LNCaP clone FGC (cell line): ENCODE results near the gene LRP11.

Experiments
- DNase-seq: peaks from one replicate; pipeline ENCODE4 v3.0.0-alpha.2; 2011; ENCODE audit warnings: low read depth
- H3K4me3 ChIP-seq: 2 replicates; pipeline ENCODE4 v1.5.1; 2011; ENCODE audit warnings: mild to moderate bottlenecking, low read depth, low read length, control low read depth
- CTCF ChIP-seq: IDR thresholded peaks from 2 replicates; pipeline ENCODE4 v1.5.1; 2012; ENCODE audit warnings: mild to moderate bottlenecking; ENCODE audit not compliant: control insufficient read depth, insufficient read depth; ENCODE audit errors: extremely low read depth

Gene LRP11

GRCh38 chr6:149783551-149783950, 80.6 kb downstream of the LRP11 start:
- no peak for TF ChIP-seq CTCF
- no peak overlapping the region for H3K4me3 ChIP-seq
- no peak for DNase-seq

GRCh38 chr6:149782337-149782736, 81.8 kb downstream of the LRP11 start:
- DNase-seq: no peak
- TF ChIP-seq CTCF: no peak
- no peak overlapping the region for H3K4me3 ChIP-seq

- no peak overlapping the region for H3K4me3 ChIP-seq
- no peak for DNase-seq
- no peak for TF ChIP-seq CTCF
Measured at GRCh38 chr6:149781715-149782114, 82.4 kb downstream of the LRP11 start.

GRCh38 chr6:149779644-149779963, 84.6 kb downstream of the LRP11 start:
- no peak for DNase-seq
- no peak overlapping the region for H3K4me3 ChIP-seq
- no peak for TF ChIP-seq CTCF

- TF ChIP-seq CTCF: no peak
- DNase-seq: no peak
- H3K4me3 ChIP-seq: no peak overlapping the region
Measured at GRCh38 chr6:149777624-149778023, 86.5 kb downstream of the LRP11 start.

GRCh38 chr6:149771925-149772324, 92.2 kb downstream of the LRP11 start:
- no peak overlapping the region for H3K4me3 ChIP-seq
- no peak for DNase-seq
- no peak for TF ChIP-seq CTCF

GRCh38 chr6:149771185-149771584, 93.0 kb downstream of the LRP11 start:
- no peak overlapping the region for H3K4me3 ChIP-seq
- no peak for DNase-seq
- TF ChIP-seq CTCF: no peak
